ENCODE measurements around the gene IFT43. TPM values are rescaled to one million over a fixed set of nuclear protein-coding genes. Genes with fewer than 3 reads are reported as not detected.

IFT43 gene
- total RNA-seq, 1 donor from 2014 or later, result 52.1 TPM

DNA sequence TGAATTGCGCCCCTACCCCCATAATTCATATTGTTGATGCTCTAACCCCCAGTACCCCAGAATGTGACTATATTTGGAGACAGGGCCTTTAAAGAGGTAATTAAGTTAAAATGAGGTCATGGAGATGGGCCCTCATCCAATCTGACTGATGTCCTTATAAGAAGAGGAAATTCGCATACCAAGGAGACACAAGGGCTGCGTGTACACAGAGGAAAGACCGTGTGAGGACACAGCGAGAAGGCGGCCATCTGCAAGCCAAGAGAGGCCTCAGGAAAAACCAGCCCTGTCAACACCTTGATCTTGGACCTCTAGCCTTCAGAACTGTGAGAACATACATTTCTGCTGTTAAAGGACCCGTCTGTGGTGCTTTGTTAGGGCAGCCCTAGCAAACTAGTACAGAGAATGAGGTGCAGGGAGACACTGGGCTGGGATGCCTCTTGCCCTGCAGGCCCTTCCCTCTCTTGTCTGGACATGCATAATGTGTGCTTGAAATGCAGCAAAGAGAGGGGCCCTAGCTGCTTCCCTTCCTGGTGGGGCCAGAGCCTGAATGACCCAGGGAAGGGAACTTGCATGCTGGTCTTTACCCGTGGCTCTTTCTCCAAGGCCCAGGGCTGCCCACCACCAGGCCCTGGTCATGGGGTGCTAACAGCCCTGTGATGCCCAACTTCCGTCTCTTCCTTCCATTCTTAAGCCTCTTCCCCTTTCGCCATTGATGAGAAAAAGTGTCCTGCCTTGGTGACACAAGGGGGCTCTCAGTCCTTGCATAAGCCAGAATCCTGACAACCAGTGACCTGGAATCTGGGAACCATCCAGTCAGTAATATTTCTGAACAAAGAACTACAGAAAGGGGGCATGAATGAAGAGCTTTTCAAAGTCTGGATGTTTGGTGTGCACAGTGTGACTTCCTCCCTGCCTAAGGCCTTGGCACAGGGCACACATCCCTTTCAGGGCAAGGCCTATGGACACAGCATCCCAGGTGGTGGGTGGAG, 116.1 kb downstream of the IFT43 start:
- peaks cover 8% of the 10 kb centered on the region for H3K4me1 Mint-ChIP-seq (ENCODE audit: low read depth)
- no peak for DNase-seq (ENCODE audit: low spot score, unreplicated experiment)
- H3K27ac Mint-ChIP-seq, result no peak overlapping the region
- TF ChIP-seq, protein P1, sequence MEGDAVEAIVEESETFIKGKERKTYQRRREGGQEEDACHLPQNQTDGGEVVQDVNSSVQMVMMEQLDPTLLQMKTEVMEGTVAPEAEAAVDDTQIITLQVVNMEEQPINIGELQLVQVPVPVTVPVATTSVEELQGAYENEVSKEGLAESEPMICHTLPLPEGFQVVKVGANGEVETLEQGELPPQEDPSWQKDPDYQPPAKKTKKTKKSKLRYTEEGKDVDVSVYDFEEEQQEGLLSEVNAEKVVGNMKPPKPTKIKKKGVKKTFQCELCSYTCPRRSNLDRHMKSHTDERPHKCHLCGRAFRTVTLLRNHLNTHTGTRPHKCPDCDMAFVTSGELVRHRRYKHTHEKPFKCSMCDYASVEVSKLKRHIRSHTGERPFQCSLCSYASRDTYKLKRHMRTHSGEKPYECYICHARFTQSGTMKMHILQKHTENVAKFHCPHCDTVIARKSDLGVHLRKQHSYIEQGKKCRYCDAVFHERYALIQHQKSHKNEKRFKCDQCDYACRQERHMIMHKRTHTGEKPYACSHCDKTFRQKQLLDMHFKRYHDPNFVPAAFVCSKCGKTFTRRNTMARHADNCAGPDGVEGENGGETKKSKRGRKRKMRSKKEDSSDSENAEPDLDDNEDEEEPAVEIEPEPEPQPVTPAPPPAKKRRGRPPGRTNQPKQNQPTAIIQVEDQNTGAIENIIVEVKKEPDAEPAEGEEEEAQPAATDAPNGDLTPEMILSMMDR (IDR thresholded peaks at IDR 0.05; ENCODE audit: unreplicated experiment), result no peak
- H3K4me3 Mint-ChIP-seq (ENCODE audit: low read depth), result no peak overlapping the region
- H3K27me3 Mint-ChIP-seq, result peaks cover 43% of the 10 kb centered on the region
- no peaks in the 10 kb centered on the region for H3K9me3 Mint-ChIP-seq (ENCODE audit: low read depth)
- H3K36me3 Mint-ChIP-seq (ENCODE audit: insufficient read depth), result no peaks in the 10 kb centered on the region

GRCh38 chr14:76104802-76105355, 119.3 kb downstream of the IFT43 start:
- TF ChIP-seq, protein P1 (IDR thresholded peaks at IDR 0.05; ENCODE audit: unreplicated experiment), result no peak
- Mint-ChIP-seq H3K27ac (no peak overlapping the region), H3K9me3 (ENCODE audit: low read depth) (no peaks in the 10 kb centered on the region), H3K4me1 (ENCODE audit: low read depth) (no peaks in the 10 kb centered on the region), H3K4me3 (ENCODE audit: low read depth) (no peak overlapping the region), H3K36me3 (ENCODE audit: insufficient read depth) (no peaks in the 10 kb centered on the region), H3K27me3 (peaks cover 32% of the 10 kb centered on the region)
- no peak for DNase-seq (ENCODE audit: low spot score, unreplicated experiment)

- H3K27ac Mint-ChIP-seq, result no peak overlapping the region
- no peaks in the 10 kb centered on the region for H3K36me3 Mint-ChIP-seq (ENCODE audit: insufficient read depth)
- H3K9me3 Mint-ChIP-seq (ENCODE audit: low read depth), result no peaks in the 10 kb centered on the region
- DNase-seq (ENCODE audit: low spot score, unreplicated experiment), result no peak
- H3K27me3 Mint-ChIP-seq, result peaks cover 27% of the 10 kb centered on the region
- H3K4me1 Mint-ChIP-seq (ENCODE audit: low read depth), result no peaks in the 10 kb centered on the region
- no peak overlapping the region for H3K4me3 Mint-ChIP-seq (ENCODE audit: low read depth)
- TF ChIP-seq, protein P1 (IDR thresholded peaks at IDR 0.05; ENCODE audit: unreplicated experiment), result no peak
Measured at GRCh38 chr14:76106188-76106587, 120.6 kb downstream of the IFT43 start.

GRCh38 chr14:76109087-76109880, 123.7 kb downstream of the IFT43 start:
- no peaks in the 10 kb centered on the region for H3K9me3 Mint-ChIP-seq (ENCODE audit: low read depth)
- no peak overlapping the region for H3K4me3 Mint-ChIP-seq (ENCODE audit: low read depth)
- TF ChIP-seq, protein P1 (IDR thresholded peaks at IDR 0.05; ENCODE audit: unreplicated experiment), result no peak
- no peaks in the 10 kb centered on the region for H3K36me3 Mint-ChIP-seq (ENCODE audit: insufficient read depth)
- peaks cover 37% of the 10 kb centered on the region for H3K27me3 Mint-ChIP-seq
- no peak overlapping the region for H3K27ac Mint-ChIP-seq
- no peak for DNase-seq (ENCODE audit: low spot score, unreplicated experiment)
- H3K4me1 Mint-ChIP-seq (ENCODE audit: low read depth), result no peaks in the 10 kb centered on the region
